Esophagus squamous epithelium (tissue), 5 donors: Measurements from ENCODE around the gene PPFIA2. TPM values are rescaled to one million over a fixed set of nuclear protein-coding genes. Genes with fewer than 3 reads are reported as not detected.

Source experiments
- DNase-seq: peaks from one replicate; lab custom pipeline; 2025; lab: John Stamatoyannopoulos, UW
- H3K27ac ChIP-seq, 4 donors: fragments of 200-600 bp; sonication (generic); one replicate each; pipeline ENCODE4 v1.5.1; 2016 to 2019; ENCODE audit warnings: mild to moderate bottlenecking in 1 of 4
- H3K27me3 ChIP-seq, 4 donors: fragments of 200-600 bp; sonication (generic); 1 replicate in 3 of 4; 2 replicates in 1 of 4; pipeline versions ENCODE4 v1.5.1 to v1.6.0; 2017 to 2021; ENCODE audit warnings: antibody characterized with exemption in 1 of 4
- H3K36me3 ChIP-seq, 3 donors: fragments of 200-600 bp; sonication (generic); one replicate each; pipeline ENCODE4 v1.5.1; 2016 to 2019
- H3K4me1 ChIP-seq, 3 donors: fragments of 200-600 bp; sonication (generic); one replicate each; pipeline ENCODE4 v1.5.1; 2017 to 2019
- H3K4me3 ChIP-seq, 4 donors: fragments of 200-600 bp; sonication (generic); 1 replicate in 3 of 4; 2 replicates in 1 of 4; pipeline ENCODE4 v1.5.1; 2016 to 2019; ENCODE audit warnings: mild to moderate bottlenecking in 2 of 4, moderate library complexity in 1 of 4
- H3K9me3 ChIP-seq, 3 donors: fragments of 200-600 bp; sonication (generic); one replicate each; pipeline ENCODE4 v1.5.1; 2016 to 2019
- POLR2A ChIP-seq, 4 donors: fragments of 450-650 bp; IDR thresholded peaks; one replicate each; pipeline ENCODE4 v1.6.1; 2017; ENCODE audit warnings: antibody characterized with exemption in 4 of 4, mild to moderate bottlenecking in 4 of 4, moderate library complexity in 3 of 4
- WGBS, 2 donors: methylation state at CpG; one replicate each; pipeline ENCODE4 v1.1.5; 2018; 5-methylcytosine and 5-hydroxymethylcytosine counted together
- intact Hi-C: fragments of 100-400 bp; cut with DNase I; formaldehyde crosslinking; loops from one replicate; pipeline ENCODE4 v1.15.0; 2022
- total RNA-seq, 4 donors: library from RNA; depleted of rRNA; stranded (reverse); fragments of >200 nt; gene quantifications; one replicate each; pipeline ENCODE4 v1.1.0, GENCODE V29; 2016
- TF ChIP-seq, protein P1 (sequence below), 6 experiments: fragments of 450-650 bp in 4 of 6; fragments of 200-600 bp in 2 of 6; sonication (generic) in 2 of 6; IDR thresholded peaks; one replicate each; pipeline ENCODE4 v1.5.1; 2016 to 2019; ENCODE audit warnings: antibody characterized with exemption in 6 of 6, mild to moderate bottlenecking in 4 of 6, moderate library complexity in 4 of 6
- donor health status: DM: yes; HTN: yes; CAD: no.

The PPFIA2 gene
- total RNA-seq, 4 donors from 2014 or later = 0.31 to 2.3 (median 0.55) TPM

DNA sequence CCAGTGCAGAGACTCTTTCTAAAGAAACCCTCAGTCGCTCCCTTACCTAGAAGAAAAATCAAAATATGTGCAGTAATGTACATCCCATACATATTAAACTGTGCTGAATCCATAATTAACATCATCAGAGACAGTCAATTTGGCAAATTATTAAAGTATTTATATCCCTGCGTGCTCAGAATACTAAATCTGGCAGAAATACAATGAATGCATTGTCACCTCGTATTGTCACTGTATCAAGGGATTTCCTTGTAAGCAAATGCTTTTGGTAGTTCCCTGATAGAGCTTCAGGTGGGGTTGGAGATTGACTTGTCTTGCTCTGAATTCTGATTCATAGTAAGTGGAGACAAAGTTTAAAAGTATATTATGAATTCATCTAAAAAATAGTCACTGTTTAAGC lies 319.1 kb downstream of the PPFIA2 start:
- no peaks in the 10 kb centered on the region for H3K4me1 ChIP-seq
- intact Hi-C loops = no loop called here
- H3K4me3 ChIP-seq = no peak overlapping the region
- no peak for TF ChIP-seq POLR2A (IDR thresholded peaks at IDR 0.05)
- TF ChIP-seq, protein P1, sequence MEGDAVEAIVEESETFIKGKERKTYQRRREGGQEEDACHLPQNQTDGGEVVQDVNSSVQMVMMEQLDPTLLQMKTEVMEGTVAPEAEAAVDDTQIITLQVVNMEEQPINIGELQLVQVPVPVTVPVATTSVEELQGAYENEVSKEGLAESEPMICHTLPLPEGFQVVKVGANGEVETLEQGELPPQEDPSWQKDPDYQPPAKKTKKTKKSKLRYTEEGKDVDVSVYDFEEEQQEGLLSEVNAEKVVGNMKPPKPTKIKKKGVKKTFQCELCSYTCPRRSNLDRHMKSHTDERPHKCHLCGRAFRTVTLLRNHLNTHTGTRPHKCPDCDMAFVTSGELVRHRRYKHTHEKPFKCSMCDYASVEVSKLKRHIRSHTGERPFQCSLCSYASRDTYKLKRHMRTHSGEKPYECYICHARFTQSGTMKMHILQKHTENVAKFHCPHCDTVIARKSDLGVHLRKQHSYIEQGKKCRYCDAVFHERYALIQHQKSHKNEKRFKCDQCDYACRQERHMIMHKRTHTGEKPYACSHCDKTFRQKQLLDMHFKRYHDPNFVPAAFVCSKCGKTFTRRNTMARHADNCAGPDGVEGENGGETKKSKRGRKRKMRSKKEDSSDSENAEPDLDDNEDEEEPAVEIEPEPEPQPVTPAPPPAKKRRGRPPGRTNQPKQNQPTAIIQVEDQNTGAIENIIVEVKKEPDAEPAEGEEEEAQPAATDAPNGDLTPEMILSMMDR (IDR thresholded peaks at IDR 0.05) = no peak
- no peaks in the 10 kb centered on the region for H3K9me3 ChIP-seq
- no peaks in the 10 kb centered on the region for H3K36me3 ChIP-seq
- H3K27me3 ChIP-seq = no peaks in the 10 kb centered on the region
- no peak for DNase-seq
- 50 to 61% methylated on average over 3 of the region's 3 CpGs for WGBS, 2 donors
- H3K27ac ChIP-seq = no peak overlapping the region

GRCh38 chr12:81439344-81439743 lies 319.8 kb downstream of the PPFIA2 start:
- intact Hi-C loops = no loop called here
- H3K4me3 ChIP-seq = no peak overlapping the region
- no peaks in the 10 kb centered on the region for H3K27me3 ChIP-seq
- no peaks in the 10 kb centered on the region for H3K9me3 ChIP-seq
- WGBS, 2 donors = 72 to 81% methylated on average over 5 of the region's 5 CpGs
- no peaks in the 10 kb centered on the region for H3K4me1 ChIP-seq
- no peak overlapping the region for H3K27ac ChIP-seq
- no peak for TF ChIP-seq POLR2A (IDR thresholded peaks at IDR 0.05)
- TF ChIP-seq, protein P1 (IDR thresholded peaks at IDR 0.05) = no peak
- no peak for DNase-seq
- no peaks in the 10 kb centered on the region for H3K36me3 ChIP-seq

DNA sequence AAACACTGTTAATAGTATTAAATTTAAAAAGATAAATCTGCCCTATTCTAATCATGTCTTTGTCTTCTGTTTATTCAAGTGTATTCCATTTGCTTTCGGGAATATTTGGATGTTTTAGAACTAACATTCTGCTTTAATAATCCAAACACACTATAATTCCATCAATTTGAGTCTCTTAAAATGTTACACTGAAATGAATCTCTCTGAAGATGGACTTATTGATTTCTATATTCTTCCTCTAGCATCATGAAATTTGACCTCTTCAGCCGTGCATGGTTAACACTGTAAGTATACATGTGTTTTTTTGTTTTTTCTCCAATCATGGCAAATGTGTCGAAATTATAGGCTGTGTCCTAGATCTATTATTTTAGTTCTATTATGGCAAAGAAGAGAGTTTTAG lies 342.1 kb downstream of the PPFIA2 start:
- Histone ChIP-seq H3K36me3 (no peaks in the 10 kb centered on the region), H3K4me3 (no peak overlapping the region), H3K9me3 (peaks cover 0 to 6% (median 0%) of the 10 kb centered on the region in 3 donors), H3K27ac (no peak overlapping the region), H3K27me3 (no peaks in the 10 kb centered on the region), H3K4me1 (no peaks in the 10 kb centered on the region)
- DNase-seq = no peak
- intact Hi-C loops = no loop called here
- TF ChIP-seq POLR2A (IDR thresholded peaks at IDR 0.05) = no peak
- TF ChIP-seq, protein P1 (IDR thresholded peaks at IDR 0.05) = no peak
- WGBS, 2 donors = 40 to 44% methylated on average over 3 of the region's 3 CpGs

DNA sequence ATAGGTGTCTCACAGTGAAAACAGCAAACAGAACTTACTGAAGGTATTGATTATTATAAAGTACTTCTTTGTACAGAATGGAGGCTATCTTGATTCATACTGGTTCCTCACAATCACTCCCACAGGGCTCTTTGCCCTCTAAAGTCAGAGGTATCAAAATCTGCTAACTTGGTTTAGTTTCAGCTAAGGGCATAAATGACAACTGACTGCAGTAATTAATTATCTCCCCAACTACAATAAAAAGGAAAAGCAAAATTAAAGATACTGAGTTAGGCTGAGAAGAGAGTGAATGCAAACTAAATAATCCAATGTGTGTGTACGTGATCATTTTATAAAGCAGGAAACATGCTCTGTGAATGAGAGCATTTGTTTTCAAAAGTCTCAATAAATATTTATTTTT lies 342.6 kb downstream of the PPFIA2 start:
- 61 to 67% methylated on average over 1 of the region's 1 CpG for WGBS, 2 donors
- intact Hi-C loops = no loop called here
- H3K36me3 ChIP-seq = no peaks in the 10 kb centered on the region

DNA sequence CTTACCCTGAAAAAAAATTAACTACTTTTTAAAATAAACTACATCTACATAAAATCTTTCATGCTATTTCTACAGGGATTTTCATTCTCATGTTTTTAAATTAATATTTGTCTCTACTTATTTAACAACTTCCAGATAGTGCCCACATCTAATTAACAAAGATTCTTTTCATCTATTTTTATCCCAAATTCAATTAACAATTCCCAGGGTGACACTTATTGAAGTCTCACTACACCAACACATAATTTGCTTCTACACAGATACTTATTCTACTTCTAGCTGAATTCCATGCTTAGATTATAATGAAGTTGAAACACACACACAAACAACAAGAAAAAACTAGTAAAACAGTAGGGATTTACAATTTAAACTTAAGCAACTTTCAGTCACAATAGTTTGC lies 344.7 kb downstream of the PPFIA2 start:
- TF ChIP-seq, protein P1 (IDR thresholded peaks at IDR 0.05) = no peak
- TF ChIP-seq POLR2A (IDR thresholded peaks at IDR 0.05) = no peak
- intact Hi-C loops = no loop called here
- no peaks in the 10 kb centered on the region for H3K4me1 ChIP-seq
- no peak for DNase-seq
- no peaks in the 10 kb centered on the region for H3K9me3 ChIP-seq
- no peak overlapping the region for H3K27ac ChIP-seq
- H3K4me3 ChIP-seq = no peak overlapping the region
- H3K36me3 ChIP-seq = no peaks in the 10 kb centered on the region
- H3K27me3 ChIP-seq = no peaks in the 10 kb centered on the region

More for the DNA sequence above, 342.6 kb downstream of the PPFIA2 start:
- no peak for TF ChIP-seq POLR2A (IDR thresholded peaks at IDR 0.05)
- TF ChIP-seq, protein P1 (IDR thresholded peaks at IDR 0.05) = no peak
- no peak overlapping the region for H3K27ac ChIP-seq
- H3K9me3 ChIP-seq = peaks cover 0 to 6% (median 0%) of the 10 kb centered on the region in 3 donors
- DNase-seq = no peak
- H3K4me1 ChIP-seq = no peaks in the 10 kb centered on the region
- no peak overlapping the region for H3K4me3 ChIP-seq
- H3K27me3 ChIP-seq = no peaks in the 10 kb centered on the region
